Stimulated activated CD4-positive, alpha-beta T cell treated with anti-CD3 and anti-CD28 coated beads, Interleukin-4, amount 100 ng/mL, for 48 hours (primary cell): Measurements from ENCODE around the gene TECPR2.

Experiments
- DNase-seq, 2 donors: peaks; one replicate each; pipeline ENCODE4 v3.0.0-alpha.2; 2020; ENCODE audit warnings: low read depth in 2 of 2

The TECPR2 gene

DNA sequence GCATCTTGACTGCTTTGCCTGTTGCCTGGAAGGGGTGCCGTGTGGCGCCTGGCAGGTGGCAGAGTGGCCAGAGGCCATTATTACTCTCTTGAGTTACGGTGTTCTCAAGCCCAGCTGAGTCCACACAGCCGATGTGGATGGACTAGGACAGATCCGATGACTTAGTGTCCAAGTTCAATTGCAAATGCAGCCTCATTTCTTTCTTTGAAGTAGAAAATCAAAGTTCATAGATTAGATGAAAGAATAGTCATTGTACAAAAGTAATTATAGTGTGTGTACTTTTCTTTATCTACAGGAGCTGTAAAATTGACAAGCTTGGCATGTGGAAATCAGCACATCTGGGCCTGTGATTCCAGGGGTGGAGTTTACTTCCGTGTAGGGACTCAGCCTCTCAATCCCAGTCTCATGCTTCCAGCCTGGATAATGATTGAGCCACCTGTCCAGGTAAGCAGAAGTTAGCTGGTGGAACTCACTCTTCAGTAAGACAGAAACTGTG, 102.2 kb downstream of the TECPR2 start:
- no peak for DNase-seq

DNA sequence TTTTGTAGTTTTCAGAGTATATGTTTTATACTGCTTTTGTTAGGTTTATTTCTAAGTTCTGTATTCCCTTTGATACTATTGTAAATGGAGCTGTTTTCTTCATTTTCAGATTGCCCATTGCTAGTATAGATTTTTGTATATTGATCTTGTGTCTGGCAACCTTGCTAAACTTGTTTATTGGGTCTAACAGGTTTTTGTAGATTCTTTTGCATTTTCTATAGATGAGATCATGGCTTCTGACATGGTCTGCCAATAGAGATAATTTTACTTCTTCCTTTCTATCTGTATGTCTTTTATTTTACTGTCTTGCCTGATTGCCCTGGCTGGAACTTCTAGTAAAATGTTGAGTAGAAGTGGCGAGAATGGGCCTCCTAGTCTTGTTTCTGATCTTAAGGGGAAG, 106.5 kb downstream of the TECPR2 start:
- DNase-seq: no peak

DNA sequence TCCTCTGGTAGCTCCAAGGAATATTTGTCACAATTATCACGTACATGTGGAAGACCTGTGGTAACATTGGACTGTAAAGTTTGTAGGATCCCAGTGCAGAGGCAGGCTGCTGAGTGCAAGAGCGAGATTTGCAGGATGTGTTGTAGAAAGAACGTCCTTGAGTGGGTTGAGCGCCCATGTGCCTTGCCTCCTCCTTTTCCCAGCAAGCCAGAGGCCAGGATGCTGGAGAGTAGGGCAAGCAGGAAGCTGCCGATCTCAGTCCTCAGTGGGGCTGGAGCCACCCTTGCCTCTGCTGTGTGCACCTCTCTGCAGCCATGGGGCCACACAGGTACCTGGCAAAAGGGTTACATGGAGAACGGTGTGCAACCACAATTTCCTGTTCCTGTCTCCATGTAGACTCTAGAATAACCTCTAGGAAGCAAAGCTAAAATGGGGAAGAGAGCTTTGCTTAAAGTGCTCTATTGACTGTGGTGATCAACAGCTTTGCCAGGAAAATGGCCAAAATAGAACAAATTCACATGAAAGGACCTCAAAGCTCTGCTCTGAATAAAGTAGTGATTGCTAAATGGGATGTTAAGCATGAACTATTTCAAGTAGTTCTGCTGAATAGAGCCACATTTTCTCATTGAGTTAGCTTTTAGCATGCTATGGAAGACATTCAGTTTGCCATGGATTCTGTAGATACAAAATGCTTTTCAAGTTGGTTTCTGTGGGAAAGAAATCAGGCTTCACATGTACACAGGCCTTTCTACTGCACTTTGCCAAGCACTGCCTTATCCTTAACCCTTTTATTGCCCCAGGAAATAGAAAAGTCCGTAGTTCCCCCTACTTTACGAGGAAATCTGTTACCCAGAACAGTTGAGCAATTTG, 109.4 kb downstream of the TECPR2 start:
- no peak for DNase-seq

DNA sequence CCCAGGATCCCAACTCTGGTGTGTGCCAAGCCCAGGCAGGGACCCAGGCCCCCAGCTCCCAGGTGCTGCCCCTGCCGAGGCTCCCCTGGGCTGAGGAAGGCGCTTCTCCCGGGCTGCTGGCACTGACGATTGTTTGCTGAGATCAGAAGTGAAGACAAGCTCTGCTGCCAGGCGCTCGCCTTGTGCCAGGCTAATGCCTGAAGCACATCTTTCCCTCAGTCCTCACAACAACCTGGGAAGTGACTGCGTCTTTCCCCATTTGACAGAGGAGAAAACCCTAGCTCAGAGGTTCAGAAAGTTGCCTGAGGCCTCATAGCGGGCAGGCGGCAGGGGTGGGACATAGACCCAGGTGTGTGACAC, 110.0 kb downstream of the TECPR2 start:
- no peak for DNase-seq

DNA sequence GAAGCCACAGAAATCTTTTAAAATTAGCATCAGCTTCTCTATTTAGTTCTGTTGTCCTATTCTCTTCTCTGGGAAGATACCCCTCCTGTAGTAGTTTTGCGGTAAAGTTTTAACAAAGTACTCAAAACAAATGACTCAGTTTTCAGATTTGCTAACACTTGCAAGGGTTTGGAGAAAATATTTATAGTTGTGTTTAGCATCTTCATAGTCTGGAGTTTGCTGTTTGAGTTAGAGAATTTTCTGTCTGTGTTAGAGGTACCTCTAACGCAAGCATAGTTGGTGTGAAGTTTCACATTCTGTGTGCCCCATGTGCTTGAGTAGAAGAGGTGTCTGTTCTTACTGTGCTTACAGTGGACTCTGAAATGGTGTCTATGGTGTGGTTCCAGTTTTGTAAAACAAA, 110.8 kb downstream of the TECPR2 start:
- no peak for DNase-seq

DNA sequence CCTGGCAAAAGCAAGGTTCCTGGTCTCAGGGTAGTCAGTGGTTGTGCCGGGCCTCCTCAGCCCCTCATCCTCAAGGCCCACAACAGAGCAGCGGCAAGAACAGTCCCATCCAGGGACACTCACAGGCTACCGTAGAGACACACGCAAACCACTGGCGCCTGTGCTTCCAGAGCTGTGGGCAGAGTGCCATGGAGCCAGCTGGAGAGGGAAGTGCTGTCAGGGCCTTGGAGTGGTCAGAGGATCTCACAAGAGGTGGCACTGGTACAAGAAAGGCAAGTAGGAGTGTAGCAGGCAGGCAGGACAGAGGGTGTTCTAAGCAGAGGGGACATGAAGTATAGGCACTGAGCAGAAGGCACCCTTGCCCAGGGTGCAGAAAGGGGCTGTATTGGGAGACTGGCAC, 112.2 kb downstream of the TECPR2 start:
- DNase-seq: no peak

DNA sequence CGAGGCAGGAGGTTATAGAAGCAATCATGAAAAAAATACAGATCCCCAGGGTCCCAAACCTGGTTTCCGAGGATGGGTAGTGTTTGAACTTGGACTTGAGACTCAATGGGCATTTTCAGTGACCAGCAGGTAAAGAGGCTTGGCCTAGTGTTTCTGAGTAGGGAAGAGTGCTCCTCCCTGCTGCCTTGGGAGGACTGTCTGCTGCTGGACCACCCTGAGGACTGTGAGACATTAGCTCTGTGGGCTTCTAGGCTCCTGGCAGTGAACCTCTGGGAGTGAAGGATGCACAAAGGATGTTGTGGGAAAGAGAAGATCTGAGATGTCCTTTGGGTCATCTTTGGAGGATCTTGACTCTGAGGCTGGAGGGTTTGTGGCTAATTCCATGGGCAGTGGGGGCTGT, 116.4 kb downstream of the TECPR2 start:
- DNase-seq: no peak

DNA sequence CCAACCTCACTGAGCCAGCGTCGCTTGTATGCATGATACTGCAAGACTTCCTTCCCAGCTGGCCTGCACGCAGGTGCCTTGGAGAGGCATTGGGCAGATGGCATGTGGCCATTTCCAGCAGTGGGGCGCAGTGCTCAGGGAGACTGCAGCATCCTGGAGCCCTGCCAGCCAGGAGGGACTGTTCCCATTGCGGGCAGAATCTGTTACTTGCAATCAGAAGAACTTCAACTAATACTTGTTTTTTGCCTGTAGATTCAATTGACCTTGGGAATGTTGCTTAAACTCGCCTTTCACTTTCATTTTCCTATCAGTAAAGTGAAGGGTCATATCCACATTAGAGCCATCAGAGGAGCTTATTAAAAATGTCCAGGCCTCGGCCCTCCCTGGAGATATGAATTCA, 117.0 kb downstream of the TECPR2 start:
- no peak for DNase-seq

DNA sequence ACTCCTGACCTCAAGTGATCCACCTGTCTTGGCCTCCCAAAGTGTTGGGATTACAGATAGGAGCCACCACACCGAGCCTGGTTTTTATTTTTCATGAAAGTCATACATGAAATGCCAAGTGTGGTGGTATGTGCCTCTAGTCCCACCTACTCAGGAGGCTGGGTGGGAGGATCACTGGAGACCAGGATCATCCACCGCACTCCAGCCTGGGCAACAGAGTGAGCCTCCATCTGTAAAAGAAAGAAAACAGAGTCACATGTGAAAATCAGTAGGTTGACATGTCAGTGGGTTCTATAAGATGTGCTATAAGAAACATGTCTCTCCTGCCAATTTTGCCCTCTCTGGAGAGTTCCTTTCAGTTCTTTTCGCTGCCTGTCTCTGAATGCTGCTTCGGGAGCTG, 118.6 kb downstream of the TECPR2 start:
- no peak for DNase-seq

DNA sequence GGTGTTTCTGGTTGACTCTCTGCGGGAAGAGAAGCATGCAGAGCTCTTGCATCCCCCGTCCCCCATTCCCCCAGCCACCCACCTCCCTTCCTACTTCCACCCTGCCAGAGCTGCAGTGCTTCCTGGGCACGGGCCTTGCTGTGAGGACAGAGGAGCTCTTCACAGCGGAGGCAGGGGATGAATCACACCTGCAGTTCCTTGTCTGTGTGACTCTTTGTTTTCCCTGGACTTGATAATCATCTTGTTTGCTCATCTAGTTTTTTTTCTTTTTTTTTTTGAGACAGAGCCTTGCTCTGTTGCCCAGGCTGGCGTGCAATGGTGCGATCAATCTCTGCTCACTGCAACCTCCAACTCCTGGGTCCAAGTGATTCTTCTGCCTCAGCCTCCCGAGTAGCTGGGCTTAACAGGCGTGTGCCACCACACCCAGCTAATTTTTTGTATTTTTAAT, 119.1 kb downstream of the TECPR2 start:
- no peak for DNase-seq

DNA sequence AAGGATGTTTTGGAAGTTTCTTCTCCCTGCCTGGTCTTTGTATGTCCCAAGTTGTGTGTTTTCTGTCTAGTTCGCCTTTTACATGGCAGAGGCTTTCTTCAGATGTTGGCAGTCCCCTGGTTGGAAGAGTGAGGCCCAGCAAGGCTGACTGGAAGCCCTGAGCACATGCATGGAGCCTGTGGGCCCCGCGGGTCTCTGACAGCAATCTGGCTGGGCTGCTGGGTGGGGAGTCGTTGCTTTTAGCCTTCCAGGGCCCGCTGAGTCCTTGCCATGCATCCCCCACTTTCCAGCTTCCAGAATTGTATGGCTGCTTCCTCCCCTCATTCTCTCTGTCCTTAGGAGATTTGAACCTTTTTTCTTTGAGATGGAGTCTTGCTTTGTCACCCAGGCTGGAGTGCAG, 121.6 kb downstream of the TECPR2 start:
- no peak for DNase-seq

DNA sequence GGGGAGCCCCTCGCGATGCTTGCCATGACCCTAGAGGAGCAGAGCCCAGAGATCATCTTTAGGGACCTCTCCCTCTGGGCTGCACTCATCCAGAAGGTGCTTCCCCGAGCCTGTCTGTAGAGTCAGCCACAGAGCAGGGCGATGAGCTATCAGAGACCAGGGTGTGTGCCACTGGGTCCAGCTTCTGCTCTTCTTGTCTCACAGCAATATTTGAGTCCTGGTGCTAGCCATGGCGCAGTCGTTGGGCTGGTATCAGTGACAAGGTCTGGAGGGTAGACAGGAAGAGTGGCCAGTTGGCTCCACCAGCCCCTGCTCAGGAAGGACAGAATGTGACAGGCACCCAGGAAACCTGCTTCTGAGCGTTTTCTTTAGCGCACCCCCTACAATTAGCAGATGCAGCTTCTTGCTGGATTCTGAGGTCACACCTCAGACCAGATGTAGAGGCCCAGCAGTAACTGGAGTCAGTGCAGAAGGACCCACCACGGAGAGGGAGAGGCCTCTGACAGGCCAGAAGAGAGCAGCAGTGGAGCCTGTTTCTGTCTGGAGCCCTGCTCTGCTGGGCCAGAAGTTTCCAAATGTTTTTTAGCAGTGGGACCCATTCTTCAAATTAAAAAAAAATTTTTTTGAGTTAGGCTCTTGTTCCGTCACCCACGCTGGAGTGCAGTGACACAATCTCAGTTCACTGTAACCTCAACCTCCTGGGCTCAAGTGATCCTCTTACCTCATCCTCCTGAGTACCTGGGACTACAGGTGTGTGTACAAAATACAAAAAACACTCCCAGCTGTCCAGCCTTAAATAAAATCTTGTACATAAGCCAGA, 123.2 kb downstream of the TECPR2 start:
- no peak for DNase-seq

DNA sequence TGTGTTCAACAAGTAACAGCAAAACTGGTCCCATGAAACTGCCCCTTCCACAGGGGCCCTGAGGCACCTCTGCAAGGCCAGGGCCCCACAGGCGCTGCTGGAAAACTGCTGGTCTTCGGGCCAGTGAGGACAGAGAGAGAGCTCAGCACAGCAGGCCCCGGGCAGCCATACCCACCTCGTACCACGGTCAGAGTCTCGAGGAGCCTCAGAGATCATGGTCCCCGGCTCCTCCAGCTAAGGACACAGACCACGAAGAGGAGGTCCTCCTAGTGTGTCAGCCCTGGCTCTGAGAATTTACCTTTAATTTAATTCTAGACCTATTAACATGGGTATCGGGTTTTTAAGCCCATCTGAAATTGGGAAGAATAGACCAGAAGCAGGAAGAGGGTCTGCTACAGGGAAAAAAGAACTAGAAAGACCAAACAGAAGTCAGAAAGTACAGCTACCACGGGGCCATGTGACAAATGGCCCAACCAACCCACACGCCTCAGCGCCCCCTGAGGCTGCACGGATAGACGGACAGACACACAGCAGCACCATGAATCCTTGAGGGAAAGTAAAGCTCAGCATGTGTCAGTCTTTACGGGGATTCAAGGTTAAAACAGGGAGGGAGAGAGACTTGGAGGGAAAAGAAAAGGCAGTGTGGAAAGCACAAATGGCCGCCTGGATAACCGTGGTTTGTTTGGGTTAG, 123.9 kb downstream of the TECPR2 start:
- DNase-seq: no peak

DNA sequence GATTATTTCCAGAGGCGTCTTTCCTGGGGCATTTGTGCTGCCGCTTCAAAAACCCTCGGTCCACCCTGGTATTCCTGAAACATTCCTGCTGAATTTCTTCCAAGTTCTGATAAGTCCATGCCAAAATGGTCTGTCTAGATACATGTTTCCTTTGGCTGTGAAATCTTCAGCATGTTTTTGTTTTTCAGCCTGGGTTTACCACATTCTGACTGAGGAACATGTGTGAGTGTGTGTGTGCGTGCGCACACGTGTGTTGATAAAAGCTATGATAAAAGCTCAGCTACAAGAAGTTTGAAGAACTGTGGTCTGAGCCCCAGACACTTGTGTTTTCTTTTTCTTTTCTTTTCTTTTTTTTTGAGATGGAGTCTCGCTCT, 124.5 kb downstream of the TECPR2 start:
- DNase-seq: no peak

DNA sequence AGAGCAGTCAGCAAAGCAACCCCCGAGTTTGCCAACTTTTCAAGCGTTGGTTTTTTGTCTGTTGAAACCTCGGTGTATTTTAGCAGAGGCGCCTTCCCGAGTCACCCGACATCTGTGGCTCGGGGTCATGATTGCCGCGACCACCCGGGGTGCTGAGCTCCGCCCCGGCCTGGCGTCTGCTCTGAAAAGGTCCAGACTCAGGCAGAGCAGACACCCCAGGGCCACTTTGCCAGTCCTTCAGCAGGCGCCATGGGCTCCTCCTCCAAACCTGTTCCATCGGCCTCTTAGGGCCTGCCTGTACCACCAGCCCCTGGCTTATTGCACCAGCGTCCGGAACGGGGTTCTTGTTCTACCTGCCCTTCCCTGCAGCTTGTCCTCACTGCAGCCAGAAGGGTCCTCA, 127.7 kb downstream of the TECPR2 start:
- no peak for DNase-seq

DNA sequence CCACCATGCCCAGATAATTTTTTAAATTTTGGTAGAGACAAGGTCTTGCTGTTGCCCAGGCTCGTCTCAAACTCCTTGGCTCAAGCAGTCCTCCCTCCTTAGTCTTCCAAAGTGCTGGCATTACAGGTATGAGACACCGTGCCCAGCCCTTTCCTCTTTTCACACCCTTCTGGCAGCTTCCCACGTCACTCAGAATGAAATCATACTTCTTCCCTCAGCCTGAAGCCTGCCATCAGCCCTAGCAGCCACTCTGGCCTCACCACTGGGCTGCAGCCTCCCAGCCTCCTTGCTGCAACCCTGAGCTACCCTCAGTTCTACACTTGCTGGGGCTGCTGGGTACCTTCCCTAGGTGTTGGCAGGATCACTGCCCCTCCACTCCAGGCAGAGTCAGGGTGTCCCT, 128.6 kb downstream of the TECPR2 start:
- DNase-seq: no peak

DNA sequence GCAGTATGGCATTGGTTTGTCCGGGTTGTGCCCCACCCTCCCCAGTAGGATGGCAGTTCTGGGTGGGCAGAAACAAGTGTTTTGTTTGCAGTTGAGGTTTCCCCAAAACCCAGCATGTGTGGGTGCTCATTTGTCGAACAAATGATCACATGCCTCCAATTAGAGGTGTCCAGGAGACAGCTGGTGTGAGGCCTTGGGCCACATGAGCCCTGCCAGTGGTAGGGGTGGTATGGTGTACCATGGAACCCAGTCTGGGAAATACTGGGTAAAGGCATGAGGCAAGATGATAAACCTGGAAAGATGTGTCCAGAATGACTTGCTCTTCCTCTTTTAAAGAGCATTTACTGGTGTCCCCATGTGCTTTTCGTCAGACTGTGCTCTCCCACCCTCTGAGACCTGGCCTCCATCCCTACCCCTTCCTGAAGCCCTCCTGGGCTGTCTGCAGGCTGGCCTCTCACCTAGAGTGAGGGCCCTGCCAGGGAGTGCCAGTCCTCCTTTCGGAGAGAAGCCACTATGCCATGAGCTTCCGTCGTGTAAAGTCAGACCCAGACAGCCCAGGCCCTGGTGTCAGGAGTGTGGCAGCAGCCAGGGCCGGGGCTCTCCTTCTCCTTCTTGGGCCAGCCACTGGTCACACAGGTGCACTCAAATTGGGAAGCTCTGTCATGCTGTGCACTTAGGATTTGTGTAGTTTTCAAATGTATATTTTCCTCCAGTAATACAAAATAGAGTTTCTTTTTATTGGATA, 129.2 kb downstream of the TECPR2 start:
- no peak for DNase-seq

DNA sequence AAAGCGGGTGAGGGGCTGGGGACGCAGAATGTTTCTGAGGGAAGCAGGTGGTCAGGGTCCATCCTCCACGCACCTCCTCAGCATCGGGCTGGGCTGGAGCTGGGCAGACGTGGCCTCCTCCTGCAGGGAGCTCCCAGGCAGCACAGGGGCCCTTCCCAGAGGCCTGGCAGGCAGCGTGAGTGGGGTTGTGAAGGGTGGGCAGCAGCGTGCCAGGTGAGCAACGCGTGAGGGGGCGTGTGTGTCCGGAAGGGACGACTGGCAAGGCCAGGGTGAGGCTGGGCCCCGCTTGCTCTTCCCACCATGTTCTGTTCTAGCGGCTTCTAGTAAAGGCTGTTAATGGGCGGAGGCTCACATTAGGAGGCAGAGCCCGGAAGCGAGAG, 129.8 kb downstream of the TECPR2 start:
- DNase-seq: no peak

DNA sequence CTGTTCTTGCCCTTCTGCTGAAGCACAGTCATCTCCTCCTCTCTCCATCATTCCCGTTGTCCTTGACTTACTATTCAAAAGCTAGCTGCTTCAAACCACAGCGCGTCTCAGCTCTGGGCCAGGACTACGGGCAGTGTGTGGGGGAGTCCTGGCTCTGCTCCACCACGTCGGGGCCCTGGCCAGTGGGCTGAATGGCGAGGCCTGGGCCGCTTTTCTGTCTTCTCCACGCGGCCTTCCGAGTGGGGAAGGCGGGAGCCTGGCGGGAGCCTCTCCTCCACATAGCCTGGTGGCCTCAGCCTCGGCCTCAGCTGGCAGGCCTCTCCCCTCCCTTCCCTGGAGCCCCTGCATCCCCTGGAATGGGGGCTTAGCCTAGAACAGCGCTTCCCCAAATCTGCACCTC, 130.4 kb downstream of the TECPR2 start:
- no peak for DNase-seq

DNA sequence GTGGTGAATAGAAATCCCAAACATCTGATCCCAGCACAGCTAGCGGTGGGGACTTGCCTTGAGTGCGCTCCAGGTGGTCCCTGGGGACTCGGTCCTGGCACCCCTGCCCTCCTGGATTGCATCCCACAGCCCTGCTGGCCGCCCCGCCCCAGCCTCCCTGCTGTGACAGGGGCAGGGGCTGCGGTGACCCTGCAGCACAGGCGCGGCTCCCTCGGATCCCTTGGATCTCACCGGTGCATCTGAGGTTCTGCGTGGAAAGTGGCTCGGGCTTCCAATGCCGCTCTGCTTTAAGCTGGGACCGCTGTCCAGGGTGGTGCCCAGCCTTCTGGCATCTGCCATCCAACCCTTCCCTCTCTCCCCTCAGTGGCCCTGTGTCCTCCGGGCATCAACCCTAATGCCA, 130.8 kb downstream of the TECPR2 start:
- DNase-seq: no peak

DNA sequence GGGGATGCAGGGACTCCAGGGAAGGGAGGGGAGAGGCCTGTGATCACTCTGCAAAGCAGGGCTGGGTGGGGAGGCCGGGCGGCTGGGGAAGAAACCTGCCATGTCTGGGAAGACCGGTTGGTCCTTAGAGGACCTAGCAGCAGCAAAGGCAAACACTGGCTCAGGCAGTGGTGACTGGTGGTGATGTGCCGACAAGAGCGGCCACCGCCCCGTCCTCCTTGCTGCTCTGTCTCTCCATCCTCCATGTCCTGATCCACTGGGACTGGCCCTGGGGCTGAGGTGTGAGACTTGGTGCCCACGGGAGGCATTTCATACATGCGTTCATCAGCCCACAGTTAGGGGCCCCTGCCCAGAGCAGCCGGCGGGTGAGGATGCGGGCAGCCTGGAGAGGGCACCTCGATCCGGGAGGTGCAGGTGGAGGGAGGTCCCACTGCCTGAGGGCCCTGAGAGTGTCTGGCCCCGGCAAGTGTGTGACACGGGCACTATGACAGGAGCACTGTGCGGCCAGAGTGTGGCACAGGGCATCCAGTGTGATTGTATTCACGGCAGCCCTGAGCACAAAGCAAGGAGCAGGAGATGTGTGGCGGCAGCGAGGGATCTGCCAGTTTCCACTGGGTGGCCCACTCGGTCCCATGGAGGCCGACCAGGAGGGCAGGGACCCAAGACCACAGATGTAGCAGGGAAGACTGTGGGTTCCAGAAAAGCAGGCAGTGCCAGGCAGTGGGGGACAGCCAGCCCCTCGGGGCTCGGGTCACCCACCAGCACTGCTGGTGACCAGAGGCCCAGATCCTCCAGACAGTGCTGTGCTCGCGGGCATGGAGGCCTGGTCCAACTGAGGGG, 133.0 kb downstream of the TECPR2 start:
- no peak for DNase-seq
